ENCODE results near the gene TMEM81. TPM values are rescaled to one million over a fixed set of nuclear protein-coding genes. Genes with fewer than 3 reads are reported as not detected.
A peak's percentile ranks its signal among the peaks of the same experiment; 100 is the strongest.

Gene TMEM81
- total RNA-seq, 1 donor from 2014 or later = 4.6 TPM

DNA sequence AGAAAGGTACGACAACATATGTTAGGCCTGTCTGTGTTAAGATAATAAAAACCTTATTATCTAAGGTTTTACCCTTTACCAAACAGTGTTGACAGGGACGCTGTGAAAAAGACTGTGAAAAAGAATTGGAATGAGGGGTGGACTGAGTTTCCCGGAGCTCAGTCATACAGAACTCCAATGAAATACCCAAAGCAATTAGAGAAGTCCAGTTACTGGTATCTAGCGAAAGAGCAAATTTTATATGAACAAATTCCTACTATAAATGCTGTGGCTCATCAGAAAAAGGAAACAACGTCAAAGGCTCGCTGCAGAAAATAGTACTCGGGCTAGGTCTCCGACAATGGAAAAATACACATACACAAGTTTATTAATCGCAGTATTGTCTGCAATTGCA is 38.2 kb upstream of the TMEM81 start:
- TF ChIP-seq CTCF (IDR thresholded peaks at IDR 0.05; ENCODE audit: unreplicated experiment) = no peak
- H3K4me3 Mint-ChIP-seq = peak overlapping the region; percentile 98
- peaks cover 6% of the 10 kb centered on the region for H3K36me3 Mint-ChIP-seq
- H3K27me3 Mint-ChIP-seq (ENCODE audit: low read depth) = no peaks in the 10 kb centered on the region
- no peaks in the 10 kb centered on the region for H3K9me3 Mint-ChIP-seq
- H3K27ac Mint-ChIP-seq = peak overlapping the region; percentile 100
- H3K4me1 Mint-ChIP-seq = peaks cover 30% of the 10 kb centered on the region
- no peak for DNase-seq (ENCODE audit: low spot score in 2 of 2, unreplicated experiment in 2 of 2)

GRCh38 chr1:205121660-205122488 is 37.6 kb upstream of the TMEM81 start, which contains the start of gene RBBP5:
Gene RBBP5, minus strand, starts transcription at chr1:205121978. Its CDS starts 105 bp downstream, at chr1:205121873.
- H3K4me3 Mint-ChIP-seq = peak within 1 kb of the TSS; percentile 98
- H3K27ac Mint-ChIP-seq = peak within 1 kb of the TSS; percentile 100
- no peaks in the 10 kb centered on the region for H3K9me3 Mint-ChIP-seq
- H3K36me3 Mint-ChIP-seq = peaks cover 7% of the 10 kb centered on the region
- DNase-seq (ENCODE audit: low spot score in 2 of 2, unreplicated experiment in 2 of 2) = peak; percentile 71 to 93
- no peak for TF ChIP-seq CTCF (IDR thresholded peaks at IDR 0.05; ENCODE audit: unreplicated experiment)
- H3K27me3 Mint-ChIP-seq (ENCODE audit: low read depth) = no peaks in the 10 kb centered on the region
- peaks cover 30% of the 10 kb centered on the region for H3K4me1 Mint-ChIP-seq

DNA sequence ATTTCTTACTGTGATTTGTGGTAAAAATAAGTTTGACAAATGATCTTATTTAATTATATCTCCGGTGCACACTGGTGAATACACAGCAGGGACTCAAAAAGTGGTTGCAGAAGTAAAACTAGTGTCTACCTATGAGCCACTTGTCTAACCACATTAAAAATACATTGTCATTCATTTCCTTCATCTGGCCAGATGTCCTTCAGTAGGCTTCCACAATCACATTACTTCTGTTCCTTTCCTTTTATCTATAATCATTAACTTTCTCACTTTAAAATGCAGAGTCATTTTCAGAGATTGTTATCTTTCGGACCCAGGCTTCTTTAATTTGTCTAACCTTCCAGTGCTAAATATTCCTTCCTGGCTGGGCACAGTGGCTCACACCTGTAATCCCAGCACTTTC is 34.5 kb upstream of the TMEM81 start:
- H3K27me3 Mint-ChIP-seq (ENCODE audit: low read depth) = no peaks in the 10 kb centered on the region
- TF ChIP-seq CTCF (IDR thresholded peaks at IDR 0.05; ENCODE audit: unreplicated experiment) = no peak
- DNase-seq (ENCODE audit: low spot score in 2 of 2, unreplicated experiment in 2 of 2) = no peak

DNA sequence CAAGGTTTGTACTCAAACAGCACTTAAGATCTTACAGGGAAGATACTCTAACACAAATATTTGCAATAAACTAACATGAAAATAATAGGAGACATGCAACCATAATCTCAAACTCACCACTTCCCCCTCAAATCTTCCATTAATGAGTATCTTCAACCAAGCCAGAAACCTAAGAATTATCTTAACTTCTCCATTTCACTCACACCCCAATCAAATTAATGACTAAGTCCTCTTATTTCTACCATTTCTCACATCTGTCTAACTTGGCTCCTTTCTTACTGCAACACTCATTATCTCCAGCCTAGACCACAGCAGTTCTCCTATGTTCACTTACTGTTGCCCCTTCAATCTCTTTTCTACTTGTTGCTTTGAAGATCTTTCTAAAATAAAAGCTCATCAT is 27.1 kb upstream of the TMEM81 start:
- Mint-ChIP-seq H3K36me3 (peaks cover 15% of the 10 kb centered on the region), H3K4me3 (no peak overlapping the region), H3K27ac (no peak overlapping the region), H3K27me3 (ENCODE audit: low read depth) (no peaks in the 10 kb centered on the region), H3K4me1 (no peaks in the 10 kb centered on the region), H3K9me3 (no peaks in the 10 kb centered on the region)
- no peak for TF ChIP-seq CTCF (IDR thresholded peaks at IDR 0.05; ENCODE audit: unreplicated experiment)
- no peak for DNase-seq (ENCODE audit: low spot score in 2 of 2, unreplicated experiment in 2 of 2)

More for the DNA sequence above, 34.5 kb upstream of the TMEM81 start:
- Mint-ChIP-seq H3K4me3 (no peak overlapping the region), H3K27ac (no peak overlapping the region), H3K4me1 (peaks cover 30% of the 10 kb centered on the region), H3K36me3 (peaks cover 10% of the 10 kb centered on the region), H3K9me3 (no peaks in the 10 kb centered on the region)

- no peak overlapping the region for H3K27ac Mint-ChIP-seq
- no peaks in the 10 kb centered on the region for H3K4me1 Mint-ChIP-seq
- DNase-seq (ENCODE audit: low spot score in 2 of 2, unreplicated experiment in 2 of 2) = no peak
- no peak for TF ChIP-seq CTCF (IDR thresholded peaks at IDR 0.05; ENCODE audit: unreplicated experiment)
- peaks cover 24% of the 10 kb centered on the region for H3K36me3 Mint-ChIP-seq
- H3K27me3 Mint-ChIP-seq (ENCODE audit: low read depth) = no peaks in the 10 kb centered on the region
- H3K9me3 Mint-ChIP-seq = no peaks in the 10 kb centered on the region
- H3K4me3 Mint-ChIP-seq = no peak overlapping the region
Observed at GRCh38 chr1:205109711-205110110, 25.5 kb upstream of the TMEM81 start.
